Subcutaneous abdominal adipose tissue (tissue), 5 donors: ENCODE results near the gene CAPN11.
A peak's percentile ranks its signal among the peaks of the same experiment; 100 is the strongest.

Experiments
- H3K27ac ChIP-seq: one replicate; pipeline ENCODE4 v1.7.0; 2013; ENCODE audit warnings: low read depth, mild to moderate bottlenecking, inconsistent platforms, low read length, moderate library complexity
- H3K27me3 ChIP-seq, 5 donors: one replicate each; pipeline ENCODE4 v1.7.0; 2013; ENCODE audit warnings: low read length in 5 of 5, inconsistent platforms in 1 of 5; ENCODE audit not compliant: control insufficient read depth in 5 of 5, insufficient read depth in 4 of 5
- H3K36me3 ChIP-seq, 5 donors: one replicate each; pipeline ENCODE4 v1.7.0; 2013; ENCODE audit warnings: low read length in 5 of 5; ENCODE audit not compliant: control insufficient read depth in 5 of 5, insufficient read depth in 5 of 5
- H3K4me1 ChIP-seq, 5 donors: one replicate each; pipeline ENCODE4 v1.7.0; 2013; ENCODE audit warnings: low read length in 5 of 5, mild to moderate bottlenecking in 3 of 5, moderate library complexity in 1 of 5; ENCODE audit not compliant: control insufficient read depth in 5 of 5, insufficient read depth in 5 of 5
- H3K4me3 ChIP-seq, 5 donors: one replicate each; pipeline ENCODE4 v1.7.0; 2013; ENCODE audit warnings: low read length in 5 of 5, low read depth in 1 of 5
- H3K9ac ChIP-seq, 5 donors: one replicate each; pipeline ENCODE4 v1.7.0; 2013; ENCODE audit warnings: low read length in 5 of 5, mild to moderate bottlenecking in 4 of 5, moderate library complexity in 3 of 5
- H3K9me3 ChIP-seq, 5 donors: one replicate each; pipeline ENCODE4 v1.7.0; 2013; ENCODE audit warnings: low read length in 5 of 5; ENCODE audit not compliant: control insufficient read depth in 5 of 5
- donor health status: healthy.
- donor health status: healthy.
- donor health status: healthy.
- donor health status: healthy.
- donor health status: healthy.

Gene CAPN11

DNA sequence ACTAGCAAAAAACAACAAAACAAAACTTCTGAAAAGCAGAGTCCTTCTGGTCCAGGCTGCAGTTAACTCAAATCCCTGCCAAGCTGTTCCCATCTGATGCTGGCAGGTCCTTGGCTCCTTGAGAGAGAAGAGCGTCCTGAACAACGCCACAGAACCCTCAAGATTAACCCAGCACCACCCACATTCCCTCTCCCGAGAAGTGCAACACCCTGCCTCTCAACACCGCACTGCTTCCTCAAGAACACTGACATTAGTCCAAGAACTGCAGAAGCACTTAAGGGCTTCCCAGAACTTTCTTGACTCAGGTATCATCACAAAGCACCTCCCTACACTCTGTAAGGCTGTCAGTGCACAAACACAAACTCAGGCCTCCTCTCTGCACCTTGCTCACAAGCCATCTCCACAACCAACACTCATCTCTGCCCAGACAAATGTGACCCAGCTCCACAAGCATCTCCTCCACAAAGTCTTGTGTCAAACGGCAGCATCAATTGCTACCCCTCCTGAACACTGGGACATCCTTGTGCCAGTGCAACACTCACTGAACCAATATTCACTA lies 38.8 kb upstream of the CAPN11 start:
- H3K27ac ChIP-seq = no peak overlapping the region

DNA sequence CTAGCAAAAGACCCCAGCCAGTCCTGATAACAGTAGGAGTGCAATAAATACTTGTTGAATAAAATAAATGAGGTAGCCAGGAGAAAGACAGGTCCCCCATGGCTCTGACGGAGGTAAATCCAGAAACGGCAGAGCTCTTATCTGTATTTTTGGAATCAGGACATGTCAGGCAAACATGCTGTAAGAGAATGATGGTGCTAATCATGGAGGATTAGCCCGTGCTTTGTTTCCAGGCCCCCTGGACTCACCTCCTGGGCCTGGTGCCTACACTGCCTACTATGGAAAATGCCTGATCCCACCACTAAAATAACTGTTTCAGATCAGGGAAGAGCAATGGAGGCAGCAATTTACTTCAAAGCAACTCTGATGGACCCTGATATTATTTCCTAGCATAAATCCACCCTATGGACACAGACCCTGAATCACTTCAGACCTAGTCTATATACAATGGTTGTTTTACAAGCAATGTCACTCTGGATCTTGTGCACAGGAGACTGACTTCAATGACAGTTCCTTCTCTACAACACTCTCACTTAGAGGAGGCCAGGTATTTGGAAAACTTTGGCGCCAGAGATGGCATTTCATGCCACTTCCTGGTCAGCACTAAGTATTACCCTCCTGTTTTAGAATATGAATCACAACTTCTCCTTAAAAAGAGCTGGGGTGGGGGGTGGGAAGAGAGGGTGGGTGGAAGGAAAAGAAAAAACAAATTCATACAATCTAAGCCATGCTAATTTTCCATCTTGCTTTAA lies 37.8 kb upstream of the CAPN11 start:
- no peak overlapping the region for H3K4me3 ChIP-seq
- no peaks in the 10 kb centered on the region for H3K27me3 ChIP-seq
- no peak overlapping the region for H3K27ac ChIP-seq
- H3K36me3 ChIP-seq = peaks cover 0 to 4% (median 0%) of the 10 kb centered on the region in 5 donors
- no peak overlapping the region for H3K9ac ChIP-seq
- peaks cover 1 to 58% (median 43%) of the 10 kb centered on the region in 5 donors for H3K4me1 ChIP-seq
- H3K9me3 ChIP-seq = no peaks in the 10 kb centered on the region

More for the DNA sequence above, 38.8 kb upstream of the CAPN11 start:
- H3K27me3 ChIP-seq = no peaks in the 10 kb centered on the region
- H3K9ac ChIP-seq = no peak overlapping the region
- H3K4me1 ChIP-seq = peaks cover 1 to 49% (median 35%) of the 10 kb centered on the region in 5 donors
- no peaks in the 10 kb centered on the region for H3K9me3 ChIP-seq
- peaks cover 0 to 12% (median 0%) of the 10 kb centered on the region in 5 donors for H3K36me3 ChIP-seq
- no peak overlapping the region for H3K4me3 ChIP-seq

DNA sequence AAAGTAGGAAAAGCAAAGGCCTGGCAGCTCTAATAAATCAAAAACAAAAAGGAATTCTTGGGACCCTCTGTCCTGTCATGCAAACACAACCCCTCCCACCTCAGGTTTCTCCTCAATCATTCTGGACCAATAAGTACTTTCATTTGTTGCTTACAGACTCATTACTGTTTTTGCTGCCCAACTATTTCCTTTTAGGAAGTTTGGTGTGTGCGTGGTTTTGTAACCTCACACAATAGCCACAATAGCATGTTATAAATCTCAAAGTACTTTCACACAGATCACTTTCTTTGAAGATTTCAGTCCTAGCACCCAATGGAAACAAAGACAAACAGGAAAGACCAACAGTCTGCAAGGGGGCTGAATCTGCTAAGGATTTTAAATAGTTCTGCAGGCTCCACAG lies 35.8 kb upstream of the CAPN11 start:
- peaks cover 0 to 4% (median 0%) of the 10 kb centered on the region in 5 donors for H3K36me3 ChIP-seq
- H3K9ac ChIP-seq = no peak overlapping the region
- peak overlapping the region in 1 of 5 donors; percentile 40 for H3K4me3 ChIP-seq
- no peaks in the 10 kb centered on the region for H3K27me3 ChIP-seq
- H3K4me1 ChIP-seq = peaks cover 6 to 53% (median 37%) of the 10 kb centered on the region in 5 donors
- H3K27ac ChIP-seq = no peak overlapping the region
- no peaks in the 10 kb centered on the region for H3K9me3 ChIP-seq

DNA sequence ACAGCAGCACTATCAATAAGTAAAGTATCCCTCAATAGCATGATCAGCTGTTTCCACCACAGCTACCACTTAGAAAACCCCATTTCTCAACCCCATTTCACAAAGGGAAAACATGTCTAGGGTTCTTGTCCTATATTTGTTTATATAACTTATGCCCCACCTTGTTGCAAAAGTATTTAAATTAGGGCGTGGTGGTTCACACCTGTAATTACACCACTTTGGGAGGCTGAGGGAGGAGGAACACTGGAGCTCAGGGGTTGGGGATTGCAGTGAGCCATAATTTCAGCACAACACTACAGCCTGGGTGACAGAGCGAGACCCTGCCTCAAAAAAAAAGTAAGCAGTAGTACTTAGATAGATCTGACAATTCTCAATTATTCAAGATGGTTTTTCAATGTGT lies 35.1 kb upstream of the CAPN11 start:
- Histone ChIP-seq H3K9me3 (no peaks in the 10 kb centered on the region), H3K27me3 (no peaks in the 10 kb centered on the region), H3K9ac (no peak overlapping the region), H3K36me3 (no peaks in the 10 kb centered on the region), H3K4me3 (no peak overlapping the region), H3K27ac (no peak overlapping the region), H3K4me1 (peaks cover 6 to 61% (median 42%) of the 10 kb centered on the region in 5 donors)

DNA sequence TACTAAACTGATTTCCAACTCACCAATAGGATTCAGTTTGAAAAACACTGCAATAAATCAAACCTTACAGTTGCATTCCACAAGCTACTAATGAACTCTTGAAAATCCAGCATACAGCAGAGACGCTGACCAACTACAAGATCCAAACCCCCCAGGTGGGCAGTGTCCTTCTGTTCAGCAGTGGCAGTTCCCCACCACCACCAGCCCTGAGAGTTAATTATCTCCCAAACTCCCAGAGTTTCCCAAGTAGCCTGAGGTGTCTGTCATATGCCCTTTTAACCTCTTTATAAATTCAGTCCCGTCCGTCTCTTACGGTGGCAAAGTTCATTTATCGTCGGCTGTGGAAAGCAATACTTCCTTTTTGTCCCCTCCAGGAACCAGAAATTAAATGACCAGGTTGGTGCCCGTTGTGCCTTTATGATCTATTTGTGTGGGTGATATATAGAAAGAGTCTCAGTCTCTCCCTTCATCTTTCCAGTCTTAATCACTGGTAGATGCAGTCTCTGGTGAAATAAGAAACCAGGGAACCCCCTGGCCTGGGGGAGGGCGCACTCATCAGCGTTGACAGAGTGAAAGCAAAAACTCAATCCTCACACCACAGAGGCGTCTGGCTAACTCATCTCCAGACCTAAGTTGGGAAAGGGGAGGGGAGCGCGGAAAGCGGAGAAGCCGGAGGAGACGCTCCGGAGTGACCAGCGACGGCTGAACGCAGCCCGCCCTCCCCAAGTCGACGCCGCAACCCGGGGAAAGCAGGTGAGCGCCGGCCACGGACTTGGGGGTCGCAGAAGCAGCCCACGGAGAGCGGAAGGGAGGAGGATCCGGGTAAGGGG lies 32.1 kb upstream of the CAPN11 start:
- Histone ChIP-seq H3K4me1 (peaks cover 8 to 53% (median 42%) of the 10 kb centered on the region in 5 donors), H3K27ac (peak overlapping the region; percentile 88), H3K9ac (peak overlapping the region; percentile 63 to 91 (median 70))

DNA sequence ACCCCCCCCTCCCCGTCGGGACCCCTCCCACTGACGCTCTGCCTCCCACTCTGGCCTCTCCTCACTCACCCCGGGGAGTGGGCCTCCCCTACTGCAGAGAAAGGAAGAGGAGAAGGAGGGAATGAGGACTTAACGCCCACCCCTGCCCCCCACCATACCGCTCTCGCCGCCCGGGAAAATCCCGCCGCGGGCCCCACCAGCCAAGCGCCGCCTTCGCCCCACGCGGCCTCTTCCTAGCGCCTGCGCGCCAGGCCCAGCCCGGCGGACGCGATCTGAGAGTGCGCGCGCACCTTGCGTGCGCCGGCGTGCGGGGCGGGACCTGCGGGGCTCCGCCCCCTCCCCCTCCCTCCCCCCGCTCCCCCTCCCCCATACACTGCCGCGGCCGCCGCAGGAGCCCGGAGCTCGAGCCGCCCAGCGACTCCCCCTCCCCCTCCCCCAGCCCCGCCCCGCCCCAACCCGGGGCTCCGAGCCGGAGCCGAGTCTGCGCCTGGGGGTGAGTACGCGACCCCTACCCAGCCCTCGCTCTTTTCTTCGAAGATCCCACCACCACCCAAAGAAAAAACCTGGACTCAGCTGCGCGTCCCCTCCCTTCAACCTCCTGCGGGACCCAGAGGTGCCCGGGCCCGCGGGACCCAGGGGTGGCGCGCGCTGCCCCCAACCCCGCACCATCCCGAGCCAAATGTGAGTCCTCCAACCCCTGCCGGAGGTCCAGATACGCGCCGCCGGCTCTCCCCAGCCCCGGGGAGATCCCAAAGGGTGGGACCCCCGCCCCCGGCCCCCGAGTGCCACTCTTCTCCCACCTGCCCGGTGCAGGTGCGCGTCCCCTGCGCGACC lies 31.2 kb upstream of the CAPN11 start, which contains the start of the genes MRPL14 and TMEM63B:
Gene MRPL14, minus strand, starts transcription at position 267 of the 834 bp plus-strand sequence. CDS start 10,841 bp downstream, outside the sequence.
Gene TMEM63B, plus strand, starts transcription at position 369 of the 834 bp plus-strand sequence. CDS start 7,031 bp downstream, outside the sequence.
- Histone ChIP-seq H3K9ac (peak within 1 kb of the TSS; percentile 63 to 91 (median 76)), H3K36me3 (no peaks in the 10 kb centered on the region), H3K9me3 (no peaks in the 10 kb centered on the region), H3K27ac (peak within 1 kb of the TSS; percentile 88), H3K4me3 (peak within 1 kb of the TSS; percentile 77 to 84 (median 80)), H3K27me3 (no peaks in the 10 kb centered on the region), H3K4me1 (peaks cover 8 to 50% (median 42%) of the 10 kb centered on the region in 5 donors)

More for the DNA sequence above, 32.1 kb upstream of the CAPN11 start:
- Histone ChIP-seq H3K36me3 (no peaks in the 10 kb centered on the region), H3K4me3 (peak overlapping the region; percentile 75 to 84 (median 78)), H3K27me3 (no peaks in the 10 kb centered on the region), H3K9me3 (no peaks in the 10 kb centered on the region)

DNA sequence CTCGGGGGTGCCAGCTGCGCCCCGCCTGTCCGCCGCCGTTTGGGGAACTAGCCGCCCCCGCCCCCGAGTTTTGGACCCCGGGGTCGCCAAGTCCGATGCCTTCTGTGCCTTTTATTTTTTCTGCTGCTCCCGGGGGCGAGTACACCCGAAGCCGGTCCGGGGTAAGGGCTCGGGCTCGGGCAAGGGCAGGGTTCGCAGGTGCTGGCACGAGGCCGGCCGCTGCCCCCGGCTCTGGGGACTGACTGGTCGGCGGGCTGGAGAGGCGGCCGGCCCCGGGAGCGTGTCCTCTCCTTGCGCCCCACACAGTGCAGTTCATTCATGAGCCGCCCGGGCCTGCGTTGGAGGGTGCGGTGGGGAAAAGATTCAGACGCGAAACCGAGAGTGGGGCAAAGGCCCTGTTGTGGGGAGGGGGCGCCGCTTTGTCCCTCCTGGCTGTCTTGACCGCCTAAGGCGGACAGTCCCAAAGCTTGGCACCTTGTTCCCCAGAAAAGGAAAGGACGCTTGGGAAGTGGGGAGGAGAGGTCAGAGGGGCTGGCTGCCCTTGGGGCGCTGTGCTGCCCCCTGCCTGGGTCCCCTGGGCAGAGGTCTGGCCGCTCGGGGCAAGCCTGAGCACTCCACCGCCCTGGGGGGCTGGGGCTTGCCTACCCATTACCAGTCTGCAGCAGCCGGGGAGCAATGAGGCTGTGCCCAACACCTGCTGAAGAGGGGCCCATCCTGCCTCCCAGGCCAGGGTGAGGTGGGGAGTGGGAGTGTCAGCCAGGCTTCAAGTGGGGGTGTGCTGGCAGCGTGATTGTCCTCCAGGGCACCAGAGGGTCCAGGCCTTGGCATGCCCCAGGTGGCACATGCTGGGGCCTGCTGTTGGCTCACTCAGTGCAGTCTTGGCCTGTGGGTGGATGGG lies 30.4 kb upstream of the CAPN11 start:
- Histone ChIP-seq H3K4me1 (peaks cover 7 to 47% (median 38%) of the 10 kb centered on the region in 5 donors), H3K4me3 (peak overlapping the region; percentile 35 to 80 (median 73)), H3K36me3 (no peaks in the 10 kb centered on the region), H3K27ac (no peak overlapping the region), H3K27me3 (no peaks in the 10 kb centered on the region), H3K9ac (peak overlapping the region in 4 of 5 donors; percentile 68 to 87 (median 76)), H3K9me3 (no peaks in the 10 kb centered on the region)

DNA sequence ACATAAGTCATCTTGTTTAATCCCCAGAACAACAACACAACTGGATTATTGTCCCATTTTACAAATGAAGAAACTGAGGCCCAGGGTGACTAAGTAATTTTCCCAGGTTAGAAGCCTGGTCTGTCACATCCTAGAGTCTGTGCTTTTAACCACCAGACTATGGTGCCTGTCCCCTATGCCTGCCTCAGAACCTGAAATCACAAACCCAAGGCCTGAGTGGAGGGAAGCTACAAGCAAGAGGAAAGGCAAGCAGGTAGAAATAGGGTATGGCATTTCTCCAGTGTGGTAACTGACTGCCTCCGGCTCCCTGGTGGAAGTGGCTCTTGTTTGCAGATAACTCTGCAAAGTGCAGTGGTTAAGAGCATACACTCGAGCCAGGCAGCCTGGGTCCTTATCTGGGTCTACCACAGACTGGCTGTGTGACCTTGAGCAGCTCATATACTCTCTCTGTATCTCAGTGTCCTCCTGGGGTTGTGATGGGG lies 28.7 kb upstream of the CAPN11 start:
- H3K27ac ChIP-seq = no peak overlapping the region
- no peak overlapping the region for H3K4me3 ChIP-seq
- H3K36me3 ChIP-seq = peaks cover 0 to 6% (median 6%) of the 10 kb centered on the region in 5 donors
- no peaks in the 10 kb centered on the region for H3K9me3 ChIP-seq
- H3K27me3 ChIP-seq = no peaks in the 10 kb centered on the region
- peaks cover 7 to 45% (median 38%) of the 10 kb centered on the region in 5 donors for H3K4me1 ChIP-seq
- no peak overlapping the region for H3K9ac ChIP-seq
